HCT116 (cell line): ENCODE measurements around the gene LRRC14B. TPM values are rescaled to one million over a fixed set of nuclear protein-coding genes. Genes with fewer than 3 reads are reported as not detected.

Experiments
- ATAC-seq: fragments of 200-7000 bp; cut with Tn5 transposase; 2 replicates; pipeline ENCODE4 v1.9.1; 2020; ENCODE audit warnings: mild to moderate bottlenecking, moderate library complexity
- BruUV-seq: library from RNA; stranded (reverse); fragments of 400-500 nt; replicated peaks from 2 replicates; lab custom pipeline; 2021; lab: Mats Ljungman, UMichigan
- CTCF ChIA-PET: fragments of 300-600 bp; sonication (Branson Sonifier 250); formaldehyde crosslinking; loops from one replicate; lab custom pipeline; 2021; ENCODE audit warnings: antibody characterized with exemption; lab: Charles Lee
- POLR2A ChIA-PET: fragments of 300-600, 350-600 bp; sonication (Branson Sonifier 250); formaldehyde crosslinking; loops from one replicate; lab custom pipeline; 2021; ENCODE audit warnings: antibody characterized with exemption; lab: Charles Lee
- RAD21 ChIA-PET, 2 experiments: fragments of 300-600 bp; sonication (Branson Sonifier 250); formaldehyde crosslinking; loops; one replicate each; lab custom pipeline; 2023; ENCODE audit warnings: low total read pairs in 2 of 2; ENCODE audit not compliant: uncharacterized antibody in 2 of 2, unreplicated experiment in 2 of 2, low non-redundant PET in 1 of 2; lab: Charles Lee
- DNase-seq: peaks from one replicate; pipeline ENCODE4 v3.0.0-alpha.2; 2010; ENCODE audit warnings: low read depth, low spot score
- H2AFZ ChIP-seq: fragments of 200-600 bp; shearing (Covaris generic), sonication (generic); 2 replicates; pipeline ENCODE4 v1.6.1; 2017; ENCODE audit warnings: low read depth, mixed run types, mixed read lengths, antibody characterized with exemption, low read length; ENCODE audit not compliant: poor library complexity, severe bottlenecking
- H3K27ac ChIP-seq: 2 replicates; pipeline ENCODE4 v1.5.1; 2012; ENCODE audit warnings: low read depth, low read length
- H3K27me3 ChIP-seq: fragments of 200-600 bp; sonication (generic); 2 replicates; pipeline ENCODE4 v1.6.1; 2016; ENCODE audit warnings: mixed run types, low read length, mixed read lengths; ENCODE audit not compliant: insufficient read depth
- H3K36me3 ChIP-seq, 2 experiments: fragments of 200-500 bp in 1 of 2; fragments of 200-600 bp in 1 of 2; sonication (Bioruptor generic) in 1 of 2; sonication (generic) in 1 of 2; 2 replicates each; pipeline versions ENCODE4 v1.5.1 to v1.6.1; 2014 to 2016; ENCODE audit warnings: low read length in 2 of 2, inconsistent platforms in 1 of 2, mixed read lengths in 1 of 2, mixed run types in 1 of 2; ENCODE audit not compliant: insufficient read depth in 2 of 2, control insufficient read depth in 1 of 2
- H3K4me1 ChIP-seq, 2 experiments: fragments of 200-600 bp in 1 of 2; sonication (generic) in 1 of 2; 2 replicates each; pipeline versions ENCODE4 v1.5.1 to v1.6.1; 2012 to 2017; ENCODE audit warnings: low read length in 2 of 2, inconsistent platforms in 1 of 2, mild to moderate bottlenecking in 1 of 2, mixed read lengths in 1 of 2, mixed run types in 1 of 2, moderate library complexity in 1 of 2; ENCODE audit not compliant: insufficient read depth in 2 of 2, control insufficient read depth in 1 of 2
- H3K4me2 ChIP-seq: fragments of 200-600 bp; sonication (generic); 2 replicates; pipeline ENCODE4 v1.6.1; 2017; ENCODE audit warnings: mixed run types, low read length, mixed read lengths
- H3K4me3 ChIP-seq, 2 experiments: fragments of 200-600 bp in 1 of 2; sonication (generic) in 1 of 2; replicated peaks in 1 of 2; 2 replicates each; pipeline ENCODE4 v1.5.1; 2011 to 2016; ENCODE audit warnings: low read length in 2 of 2, control low read depth in 1 of 2, low read depth in 1 of 2, mild to moderate bottlenecking in 1 of 2, mixed read lengths in 1 of 2, mixed run types in 1 of 2
- H3K79me2 ChIP-seq: fragments of 200-600 bp; sonication (generic); 2 replicates; pipeline ENCODE4 v1.6.1; 2017; ENCODE audit warnings: mild to moderate bottlenecking, mixed run types, low read length, moderate library complexity, mixed read lengths; ENCODE audit not compliant: insufficient read depth
- H3K9ac ChIP-seq: fragments of 200-600 bp; sonication (generic); 2 replicates; pipeline ENCODE4 v1.6.1; 2016; ENCODE audit warnings: low read length, mixed read lengths
- H3K9me2 ChIP-seq: fragments of 200-600 bp; sonication (generic), shearing (Covaris generic); 2 replicates; pipeline ENCODE4 v1.6.1; 2017; ENCODE audit warnings: mixed run types, mild to moderate bottlenecking, moderate library complexity; ENCODE audit not compliant: insufficient read depth
- H3K9me3 ChIP-seq, 2 experiments: fragments of 200-500 bp in 1 of 2; fragments of 200-600 bp in 1 of 2; sonication (Bioruptor generic) in 1 of 2; sonication (generic) in 1 of 2; 2 replicates each; pipeline ENCODE4 v1.6.1; 2014 to 2017; ENCODE audit warnings: low read length in 2 of 2, mixed read lengths in 2 of 2, inconsistent platforms in 1 of 2, low read depth in 1 of 2, mild to moderate bottlenecking in 1 of 2, mixed run types in 1 of 2, moderate library complexity in 1 of 2; ENCODE audit not compliant: control insufficient read depth in 1 of 2, insufficient read depth in 1 of 2
- H4K20me1 ChIP-seq: fragments of 200-600 bp; sonication (generic), shearing (Covaris generic); 2 replicates; pipeline ENCODE4 v1.6.1; 2017; ENCODE audit warnings: mixed run types, mild to moderate bottlenecking, moderate library complexity; ENCODE audit not compliant: insufficient read depth
- ATF3 ChIP-seq: IDR thresholded peaks from 2 replicates; pipeline ENCODE4 v1.6.1; 2012
- CTCF ChIP-seq, 3 experiments: fragments of 200-600 bp in 1 of 3; sonication (generic) in 1 of 3; IDR thresholded peaks in 2 of 3; conservative IDR thresholded peaks in 1 of 3; 2 replicates each; pipeline ENCODE4 v1.5.1; 2012 to 2017; ENCODE audit warnings: low read depth in 2 of 3, low read length in 2 of 3, antibody characterized with exemption in 1 of 3, borderline replicate concordance in 1 of 3, control low read depth in 1 of 3, mild to moderate bottlenecking in 1 of 3, mixed read lengths in 1 of 3, mixed run types in 1 of 3, moderate library complexity in 1 of 3; ENCODE audit not compliant: insufficient read depth in 1 of 3
- EZH2 ChIP-seq: fragments of 200-600 bp; sonication (generic); IDR thresholded peaks from 2 replicates; pipeline ENCODE4 v1.6.1; 2017; ENCODE audit warnings: antibody characterized with exemption, mixed run types
- REST ChIP-seq: IDR thresholded peaks from 2 replicates; pipeline ENCODE4 v1.6.1; 2012; ENCODE audit warnings: low read depth
- SP1 ChIP-seq: IDR thresholded peaks from 2 replicates; pipeline ENCODE4 v1.6.1; 2012; ENCODE audit warnings: low read depth
- SRF ChIP-seq: IDR thresholded peaks from 2 replicates; pipeline ENCODE4 v1.6.1; 2012; ENCODE audit warnings: low read depth
- TCF7L2 ChIP-seq: IDR thresholded peaks from 2 replicates; pipeline ENCODE4 v1.7.0; 2011; ENCODE audit warnings: borderline replicate concordance, inconsistent platforms; ENCODE audit not compliant: insufficient read depth, insufficient read length; ENCODE audit errors: extremely low read depth
- ZFX ChIP-seq: fragments of 450-650 bp; IDR thresholded peaks from 2 replicates; pipeline ENCODE4 v1.6.1; 2017
- ZNF274 ChIP-seq: fragments of 200-500 bp; sonication (Bioruptor generic); IDR thresholded peaks from 2 replicates; pipeline ENCODE4 v1.6.1; 2014; ENCODE audit warnings: mild to moderate bottlenecking, low read depth, low read length, inconsistent platforms
- intact Hi-C: fragments of 100-400 bp; cut with micrococcal nuclease; formaldehyde crosslinking; loops from 2 replicates; pipeline ENCODE4 v1.10.0; 2022
- total RNA-seq: library from RNA; stranded (reverse); gene quantifications from one replicate; pipeline ENCODE4 v1.2.1, GENCODE V29; 2021; ENCODE audit not compliant: unreplicated experiment

LRRC14B gene
- total RNA-seq, 1 experiment from 2014 or later = not detected

- no peak overlapping the region for H3K27ac ChIP-seq
- H4K20me1 ChIP-seq = no peaks in the 10 kb centered on the region
- TF ChIP-seq EZH2 = no peak
- no peak for TF ChIP-seq SRF
- TF ChIP-seq REST = no peak
- no peak for TF ChIP-seq TCF7L2
- no peak for TF ChIP-seq ZFX
- no peak for TF ChIP-seq SP1
- no peak for TF ChIP-seq ATF3
- no peak for TF ChIP-seq CTCF (IDR thresholded peaks at IDR 0.05 in 2 of 3, conservative IDR thresholded peaks at IDR 0.05 in 1 of 3; ENCODE audit: borderline replicate concordance in 1 of 3, insufficient read depth in 1 of 3, low read depth in 2 of 3, low read length in 2 of 3)
- no peak for TF ChIP-seq ZNF274
- no peaks in the 10 kb centered on the region for H3K9me3 ChIP-seq
- H3K4me3 ChIP-seq = no peak overlapping the region
- RAD21 ChIA-PET = no interaction called here
- no peaks in the 10 kb centered on the region for H3K36me3 ChIP-seq
- POLR2A ChIA-PET = no interaction called here
- no peak for ATAC-seq
- no peaks in the 10 kb centered on the region for H3K4me1 ChIP-seq
- H3K4me2 ChIP-seq = no peak overlapping the region
- no TSS peak for BruUV-seq
- H3K9ac ChIP-seq = no peak overlapping the region
- no peak for DNase-seq
- no peak overlapping the region for H2AFZ ChIP-seq
- intact Hi-C loops = no loop called here
- CTCF ChIA-PET = no interaction called here
- H3K27me3 ChIP-seq = peaks cover 7% of the 10 kb centered on the region; the same call in 1 of the 2 replicates
- no peaks in the 10 kb centered on the region for H3K79me2 ChIP-seq
- H3K9me2 ChIP-seq = no peaks in the 10 kb centered on the region
Observed at GRCh38 chr5:173392-174290, 17.7 kb upstream of the LRRC14B start.
